ENCODE measurements around the gene OLFML2B. TPM values are rescaled to one million over a fixed set of nuclear protein-coding genes. Genes with fewer than 3 reads are reported as not detected.

OLFML2B gene
- total RNA-seq, 2 donors from 2014 or later: 32.2 to 46.6 TPM

GRCh38 chr1:161958425-161958824 lies 65.2 kb downstream of the OLFML2B start:
- no peak for TF ChIP-seq CTCF (IDR thresholded peaks at IDR 0.05)
- Histone ChIP-seq H3K27ac (no peak overlapping the region), H3K4me3 (no peak overlapping the region), H3K27me3 (replicated peaks; ENCODE audit: insufficient read depth) (no peaks in the 10 kb centered on the region), H3K4me1 (ENCODE audit: control insufficient read depth in 1 of 2, low read depth in 2 of 2) (peaks cover 26 to 44% of the 10 kb centered on the region in 2 donors), H3K9me3 (no peaks in the 10 kb centered on the region), H3K36me3 (peaks cover 5% of the 10 kb centered on the region)
- DNase-seq (ENCODE audit: low spot score) (no peak), ATAC-seq (ENCODE audit: insufficient number of reproducible peaks, low FRiP score, low read depth) (no peak)

- H3K9me3 ChIP-seq: no peaks in the 10 kb centered on the region
- peaks cover 17 to 32% of the 10 kb centered on the region in 2 donors for H3K4me1 ChIP-seq (ENCODE audit: control insufficient read depth in 1 of 2, low read depth in 2 of 2)
- no peak overlapping the region for H3K4me3 ChIP-seq
- H3K27me3 ChIP-seq (replicated peaks; ENCODE audit: insufficient read depth): no peaks in the 10 kb centered on the region
- H3K27ac ChIP-seq: no peak overlapping the region
- DNase-seq (ENCODE audit: low spot score) (no peak), ATAC-seq (ENCODE audit: insufficient number of reproducible peaks, low FRiP score, low read depth) (no peak)
- H3K36me3 ChIP-seq: peaks cover 5% of the 10 kb centered on the region
- TF ChIP-seq CTCF (IDR thresholded peaks at IDR 0.05): no peak
These were observed 66.7 kb downstream of the OLFML2B start for GRCh38 chr1:161956930-161957329.

DNA sequence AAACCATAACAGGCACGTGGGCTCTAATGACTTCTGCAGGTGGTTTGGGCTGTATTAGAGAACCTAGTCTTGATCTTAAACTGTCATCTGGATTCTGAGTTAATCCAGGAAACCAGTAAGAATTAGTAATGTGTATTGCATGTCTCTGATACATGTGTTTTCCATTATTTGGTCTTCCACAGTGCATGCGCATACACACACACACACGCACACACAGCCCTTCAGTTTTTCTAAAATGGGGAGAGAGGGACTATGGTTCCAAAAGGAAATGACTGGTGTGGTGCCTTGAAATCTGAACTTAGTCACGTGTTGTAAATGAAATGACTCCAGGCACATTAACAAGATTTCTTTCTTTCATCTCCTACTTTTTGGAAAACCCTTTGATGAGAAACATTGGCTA lies 67.6 kb downstream of the OLFML2B start:
- no peak overlapping the region for H3K4me3 ChIP-seq
- H3K9me3 ChIP-seq: no peaks in the 10 kb centered on the region
- ATAC-seq (ENCODE audit: insufficient number of reproducible peaks, low FRiP score, low read depth) (no peak), DNase-seq (ENCODE audit: low spot score) (no peak)
- peaks cover 5% of the 10 kb centered on the region for H3K36me3 ChIP-seq
- no peaks in the 10 kb centered on the region for H3K27me3 ChIP-seq (replicated peaks; ENCODE audit: insufficient read depth)
- no peak overlapping the region for H3K27ac ChIP-seq
- peaks cover 10 to 24% of the 10 kb centered on the region in 2 donors for H3K4me1 ChIP-seq (ENCODE audit: control insufficient read depth in 1 of 2, low read depth in 2 of 2)
- no peak for TF ChIP-seq CTCF (IDR thresholded peaks at IDR 0.05)

- Histone ChIP-seq H3K4me1 (ENCODE audit: control insufficient read depth in 1 of 2, low read depth in 2 of 2) (peaks cover 8 to 20% of the 10 kb centered on the region in 2 donors), H3K27ac (no peak overlapping the region), H3K36me3 (peaks cover 5% of the 10 kb centered on the region), H3K27me3 (replicated peaks; ENCODE audit: insufficient read depth) (no peaks in the 10 kb centered on the region), H3K9me3 (no peaks in the 10 kb centered on the region), H3K4me3 (no peak overlapping the region)
- no peak for DNase-seq (ENCODE audit: low spot score)
- TF ChIP-seq CTCF (IDR thresholded peaks at IDR 0.05): no peak
- no peak for ATAC-seq (ENCODE audit: insufficient number of reproducible peaks, low FRiP score, low read depth)
These were observed 68.1 kb downstream of the OLFML2B start for GRCh38 chr1:161955606-161956005.

- no peak for DNase-seq (ENCODE audit: low spot score)
- no peak for ATAC-seq (ENCODE audit: insufficient number of reproducible peaks, low FRiP score, low read depth)
- TF ChIP-seq CTCF (IDR thresholded peaks at IDR 0.05): no peak
- H3K27ac ChIP-seq: peak overlapping the region in 1 of 2 donors; percentile 42
- H3K4me3 ChIP-seq: no peak overlapping the region
- peaks cover 5% of the 10 kb centered on the region for H3K36me3 ChIP-seq
- H3K9me3 ChIP-seq: no peaks in the 10 kb centered on the region
- peaks cover 13 to 16% of the 10 kb centered on the region in 2 donors for H3K4me1 ChIP-seq (ENCODE audit: control insufficient read depth in 1 of 2, low read depth in 2 of 2)
- H3K27me3 ChIP-seq (replicated peaks; ENCODE audit: insufficient read depth): no peaks in the 10 kb centered on the region
These were observed 69.2 kb downstream of the OLFML2B start for GRCh38 chr1:161954466-161954865.
